Left ventricle myocardium inferior (tissue), 1 donor: ENCODE measurements around the gene DUSP10. TPM values are rescaled to one million over a fixed set of nuclear protein-coding genes. Genes with fewer than 3 reads are reported as not detected.

Experiments
- DNase-seq: peaks from one replicate; pipeline ENCODE4 v3.0.0-alpha.2; 2020
- H3K27ac ChIP-seq: fragments of 200-600 bp; replicated peaks from 2 replicates; pipeline ENCODE4 v1.8.0; 2021
- H3K27me3 ChIP-seq: fragments of 200-600 bp; 2 replicates; pipeline ENCODE4 v1.8.0; 2021; ENCODE audit warnings: low read depth
- H3K36me3 ChIP-seq: fragments of 200-600 bp; 2 replicates; pipeline ENCODE4 v1.8.0; 2021
- H3K4me1 ChIP-seq: fragments of 200-600 bp; 2 replicates; pipeline ENCODE4 v1.8.0; 2021
- H3K4me3 ChIP-seq: fragments of 200-600 bp; 2 replicates; pipeline ENCODE4 v1.8.0; 2021; ENCODE audit warnings: mild to moderate bottlenecking, moderate library complexity
- H3K9me3 ChIP-seq: fragments of 200-600 bp; replicated peaks from 2 replicates; pipeline ENCODE4 v1.8.0; 2021
- CTCF ChIP-seq: fragments of 200-600 bp; IDR thresholded peaks from 2 replicates; pipeline ENCODE4 v1.8.0; 2021; ENCODE audit warnings: antibody characterized with exemption, mild to moderate bottlenecking, borderline replicate concordance
- intact Hi-C: fragments of 100-400 bp; cut with micrococcal nuclease; formaldehyde crosslinking; loops from one replicate; pipeline ENCODE4 v1.11.0; 2022
- total RNA-seq: library from RNA; stranded (reverse); fragmentation: NEBNext Ultra II Directional; extraction: Animal tissue kit (Norgen Biotek cat#: 25700); gene quantifications from one replicate; pipeline ENCODE4 v1.2.1, GENCODE V29; 2021
- donor health status: DM: no; HTN: yes; CAD: no; lungs with severe emphysema.

DUSP10 gene
- total RNA-seq, 1 donor from 2014 or later, result 4.6 TPM

- Histone ChIP-seq H3K4me3 (no peak overlapping the region), H3K9me3 (peaks cover 9% of the 10 kb centered on the region), H3K27me3 (no peaks in the 10 kb centered on the region), H3K27ac (no peak overlapping the region), H3K4me1 (no peaks in the 10 kb centered on the region), H3K36me3 (no peaks in the 10 kb centered on the region)
- DNase-seq, result no peak
- no peak for TF ChIP-seq CTCF
- intact Hi-C loops, result no loop called here
Observed at GRCh38 chr1:221680085-221680484, 61.8 kb downstream of the DUSP10 start.

- Histone ChIP-seq H3K27ac (no peak overlapping the region), H3K4me3 (no peak overlapping the region), H3K4me1 (no peaks in the 10 kb centered on the region), H3K27me3 (no peaks in the 10 kb centered on the region), H3K36me3 (no peaks in the 10 kb centered on the region), H3K9me3 (peaks cover 9% of the 10 kb centered on the region)
- no peak for TF ChIP-seq CTCF
- intact Hi-C loops, result no loop called here
- no peak for DNase-seq
Observed at GRCh38 chr1:221678014-221678413, 63.9 kb downstream of the DUSP10 start.

- Histone ChIP-seq H3K9me3 (peaks cover 9% of the 10 kb centered on the region), H3K36me3 (no peaks in the 10 kb centered on the region), H3K4me1 (no peaks in the 10 kb centered on the region), H3K27ac (no peak overlapping the region), H3K27me3 (no peaks in the 10 kb centered on the region), H3K4me3 (no peak overlapping the region)
- TF ChIP-seq CTCF, result no peak
- intact Hi-C loops, result no loop called here
- no peak for DNase-seq
Observed at GRCh38 chr1:221675880-221676800, 65.7 kb downstream of the DUSP10 start.

GRCh38 chr1:221672965-221673364 lies 68.9 kb downstream of the DUSP10 start:
- intact Hi-C loops, result no loop called here
- TF ChIP-seq CTCF, result no peak
- Histone ChIP-seq H3K4me1 (no peaks in the 10 kb centered on the region), H3K27me3 (peaks cover under 1% of the 10 kb centered on the region), H3K9me3 (no peaks in the 10 kb centered on the region), H3K4me3 (no peak overlapping the region), H3K27ac (no peak overlapping the region), H3K36me3 (no peaks in the 10 kb centered on the region)
- no peak for DNase-seq

- no peak overlapping the region for H3K4me3 ChIP-seq
- no peaks in the 10 kb centered on the region for H3K9me3 ChIP-seq
- no peak for TF ChIP-seq CTCF
- no peak for DNase-seq
- H3K27ac ChIP-seq, result no peak overlapping the region
- H3K4me1 ChIP-seq, result no peaks in the 10 kb centered on the region
- intact Hi-C loops, result no loop called here
- H3K27me3 ChIP-seq, result peaks cover 4% of the 10 kb centered on the region
- no peaks in the 10 kb centered on the region for H3K36me3 ChIP-seq
Observed at GRCh38 chr1:221672239-221672645, 69.6 kb downstream of the DUSP10 start.
